Heart left ventricle (tissue), 13 donors: ENCODE measurements around the gene RRM1.
"Not testable (repeated sequence)": the region's sequence is repeated elsewhere in the genome, so short reads cannot be mapped to it uniquely, and the experiment has no call there.

Experiments
- CTCF ChIP-seq, 12 donors: fragments of 200-600 bp; sonication (generic) in 4 of 12; IDR thresholded peaks; one replicate each; pipeline versions ENCODE4 v1.5.0 to v1.8.0; 2018 to 2022; ENCODE audit warnings: antibody characterized with exemption in 12 of 12, mild to moderate bottlenecking in 5 of 12
- POLR2A ChIP-seq, 2 donors: fragments of 450-650 bp; IDR thresholded peaks; one replicate each; pipeline ENCODE4 v1.6.1; 2017; ENCODE audit warnings: antibody characterized with exemption in 2 of 2, mild to moderate bottlenecking in 2 of 2, moderate library complexity in 2 of 2
- donor health status: ischemic (EF 13 %, LVEDD 7.1; RV severe dilation, severe dysfunction).
- donor health status: DM: no; HTN: yes; CAD: no.
- donor health status: DM: no; HTN: no; CAD: no.
- donor health status: ischemic (EF 25% LVEDD 6.9; RV normal size, moderate dysfunction).
- donor health status: ischemic (EF 25% LVEDD 5.7; RV mildly dilated, moderate dysfunction).
- donor health status: ischemic (EF 35%, LVEDD 5.7; RV mildly dilated, moderate dysfunction).
- donor health status: nonischemic (EF 11% LVEDD 7.7; RV severe dilation, severe dysfunction).
- donor health status: DM: yes; HTN: yes; CAD: no.
- donor health status: PGD.
- donor health status: ischemic (EF 29% LVEDD 5.4; RV normal size, mild dysfunction).
- donor health status: nonischemic (EF 23%, LVEDD 6.1; RV moderate dilation, normal function).

GRCh38 chr11:4130219-4130618, 35.6 kb downstream of the RRM1 start:
- not testable (repeated sequence) for TF ChIP-seq CTCF, POLR2A (IDR thresholded peaks at IDR 0.05)
